HG03442 (cell line): ENCODE measurements around the gene FRMD4B.
"Not testable (repeated sequence)": the region's sequence is repeated elsewhere in the genome, so short reads cannot be mapped to it uniquely, and the experiment has no call there.

Experiments
- ATAC-seq: cut with Tn5 transposase; IDR thresholded peaks from one replicate; pipeline ENCODE4 v1.9.1; 2021; ENCODE audit warnings: mild to moderate bottlenecking, moderate library complexity; ENCODE audit not compliant: unreplicated experiment

The FRMD4B gene

DNA sequence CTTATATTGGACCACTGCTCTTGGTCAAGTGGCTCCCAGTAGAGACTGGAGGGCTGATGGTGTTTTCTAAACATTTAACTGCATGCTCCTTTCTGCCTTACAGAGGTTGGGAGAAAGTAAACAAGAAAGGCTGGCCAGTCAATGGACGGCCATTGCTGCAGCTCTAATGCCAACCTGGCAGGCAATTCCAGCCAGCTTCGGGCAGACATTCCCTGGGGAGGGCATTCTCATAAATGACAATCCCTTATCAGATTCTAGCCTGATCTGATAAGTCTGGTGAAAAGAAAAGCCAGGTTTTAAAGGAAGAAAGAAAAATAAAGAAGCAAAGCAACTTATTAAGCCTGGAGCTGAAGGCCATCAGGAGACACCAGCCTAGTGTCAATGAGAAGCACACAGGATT is 60.7 kb downstream of the FRMD4B start:
- no peak for ATAC-seq

DNA sequence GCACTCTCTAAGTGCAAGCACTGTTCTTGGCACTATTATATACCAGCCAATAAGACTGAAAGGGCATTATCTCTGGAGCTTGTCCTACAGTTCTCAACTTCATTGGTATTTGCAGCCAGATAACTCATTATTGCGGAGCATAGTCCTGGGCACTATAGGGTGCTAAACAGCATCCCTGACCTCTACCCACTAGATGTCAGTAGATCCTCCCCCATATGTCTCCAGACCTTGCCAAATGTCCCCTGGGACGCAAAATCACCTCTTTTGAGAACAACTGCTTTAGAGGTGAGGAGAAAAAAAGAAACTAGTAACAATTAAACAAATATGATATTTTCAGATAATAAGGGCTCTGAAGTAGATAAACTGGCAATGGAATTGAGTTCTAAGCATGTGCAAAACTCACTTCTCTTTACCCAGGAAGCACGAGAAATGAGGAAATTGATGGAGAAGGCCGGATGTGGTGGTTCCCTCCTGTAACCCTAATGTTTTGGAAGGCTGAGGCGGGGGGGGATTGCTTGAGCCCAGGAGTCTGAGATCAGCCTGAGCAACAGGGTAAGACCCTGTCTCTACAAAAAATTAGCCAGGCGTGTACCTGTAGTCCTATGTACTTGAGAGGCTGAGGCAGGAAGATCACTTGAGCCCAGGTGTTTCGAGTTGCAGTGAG is 61.4 kb downstream of the FRMD4B start:
- ATAC-seq, result peak; percentile 58

DNA sequence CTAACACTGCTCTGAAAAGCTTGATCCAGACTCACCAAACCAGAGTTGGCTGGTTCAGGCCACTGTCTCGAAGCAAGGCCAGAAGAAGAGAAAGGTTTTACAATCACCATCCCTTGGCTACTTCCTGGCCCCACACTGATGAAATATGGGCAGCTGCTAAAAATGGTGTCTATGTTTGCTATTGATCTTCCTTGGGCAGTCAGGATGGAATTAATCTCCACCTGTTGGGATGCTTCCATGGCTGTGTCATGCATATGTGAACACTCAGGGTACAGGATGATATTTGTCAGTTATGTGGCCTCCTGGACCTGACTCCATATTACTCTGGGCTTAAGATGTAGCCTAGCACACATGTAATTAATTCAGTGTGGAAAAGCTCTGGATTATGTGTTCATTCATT is 61.9 kb downstream of the FRMD4B start:
- ATAC-seq, result no peak

- ATAC-seq, result not testable (repeated sequence)
These were observed 63.4 kb downstream of the FRMD4B start for GRCh38 chr3:69322512-69322911.

DNA sequence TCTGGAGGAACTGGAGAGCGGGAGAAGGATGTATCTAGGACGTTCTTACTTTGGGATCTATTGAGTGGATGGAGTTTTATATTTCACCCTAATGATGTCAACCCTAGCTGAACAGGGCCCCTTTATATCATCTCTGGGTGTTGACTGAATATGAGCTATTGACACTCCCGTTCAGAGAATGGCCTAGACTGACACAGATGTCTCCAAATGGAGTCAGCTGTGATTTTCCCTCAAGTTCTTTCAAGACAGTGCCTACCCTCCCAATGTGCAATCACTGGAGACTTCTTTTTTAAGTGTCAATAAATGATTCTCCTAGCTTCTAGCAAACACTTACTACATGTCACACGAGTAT is 63.8 kb downstream of the FRMD4B start:
- ATAC-seq, result no peak

DNA sequence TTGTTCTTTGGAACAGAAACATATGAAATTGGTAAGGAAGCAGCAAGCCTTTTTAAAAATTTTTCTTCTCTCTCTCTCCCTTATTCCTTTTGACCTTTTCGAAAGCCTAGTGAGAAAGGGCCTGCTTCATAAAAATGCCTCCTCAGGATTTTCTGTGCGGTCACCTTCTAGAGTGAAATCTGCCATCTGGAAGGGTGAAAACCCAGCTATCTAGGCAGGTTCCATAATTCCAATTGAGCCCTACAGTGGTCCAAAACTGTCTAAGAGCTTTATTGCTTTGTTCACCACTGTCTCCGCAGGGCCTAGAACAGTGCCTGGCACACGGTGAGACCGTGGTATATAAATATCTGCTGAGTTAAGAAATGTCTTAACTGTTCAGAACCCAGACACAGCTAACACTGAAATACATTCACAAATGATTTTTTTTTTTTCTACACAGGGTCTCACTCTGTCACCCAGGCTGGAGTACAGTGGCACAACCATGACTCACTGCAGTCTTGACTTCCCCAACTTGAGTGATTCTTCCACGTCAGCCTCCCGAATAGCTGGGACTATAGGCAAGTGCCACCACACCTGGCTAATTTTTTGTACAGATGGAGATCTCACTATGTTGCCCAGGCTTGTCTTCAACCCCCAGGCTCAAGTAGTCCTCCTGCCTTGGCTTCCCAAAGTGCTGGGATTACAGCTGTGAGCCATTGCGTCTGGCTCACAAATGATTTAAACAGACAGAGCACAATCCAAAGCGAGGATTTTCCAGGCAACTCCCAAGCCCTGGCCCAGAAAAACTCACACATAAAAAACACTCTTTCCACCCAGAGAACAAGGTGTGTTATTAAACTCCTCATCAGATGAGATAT is 64.4 kb downstream of the FRMD4B start:
- no peak for ATAC-seq

- peak; percentile 55 for ATAC-seq
These were observed 65.0 kb downstream of the FRMD4B start for GRCh38 chr3:69320871-69321271.

DNA sequence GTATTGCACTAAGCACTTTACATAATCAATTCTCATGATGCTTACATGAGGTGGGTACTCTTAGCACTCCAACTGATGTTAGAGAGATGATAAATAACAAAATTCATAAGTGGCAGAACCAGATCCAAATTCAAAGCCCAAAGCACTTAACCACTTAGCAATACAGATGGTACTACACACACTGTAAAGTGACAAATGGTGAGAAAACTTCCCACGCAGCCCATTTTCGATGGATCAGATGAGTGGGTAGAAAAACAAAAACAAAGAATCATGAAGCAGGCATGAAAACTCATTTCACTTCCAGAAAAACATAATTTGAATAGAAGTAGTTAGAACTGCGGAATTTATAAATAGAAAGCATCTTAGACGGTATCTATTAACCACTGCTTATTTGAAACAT is 66.2 kb downstream of the FRMD4B start:
- ATAC-seq, result no peak

GRCh38 chr3:69318410-69318809 is 67.5 kb downstream of the FRMD4B start:
- no peak for ATAC-seq

DNA sequence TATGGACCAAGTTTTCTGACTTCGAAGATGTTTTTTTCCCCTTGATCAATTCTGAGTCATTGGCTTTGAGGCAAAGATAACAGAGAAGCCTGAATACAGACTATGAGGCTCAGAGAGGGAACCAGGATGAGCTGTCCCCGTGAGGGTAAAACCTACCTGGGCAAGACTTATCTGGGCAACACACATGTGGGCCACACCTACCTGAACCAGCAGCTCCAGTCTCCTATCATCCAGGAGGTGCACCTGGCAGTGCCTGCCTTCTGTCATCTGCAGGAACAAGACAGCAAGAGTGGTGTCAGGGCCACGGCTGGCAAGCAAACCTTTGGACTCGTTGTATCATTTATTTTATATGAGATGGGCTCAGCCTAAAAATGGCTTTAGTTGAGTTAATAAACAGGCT is 72.6 kb downstream of the FRMD4B start:
- ATAC-seq, result no peak

GRCh38 chr3:69309814-69310213 is 76.1 kb downstream of the FRMD4B start:
- ATAC-seq, result no peak

- peak; percentile 98 for ATAC-seq
These were observed 79.4 kb downstream of the FRMD4B start for GRCh38 chr3:69306239-69307185.

DNA sequence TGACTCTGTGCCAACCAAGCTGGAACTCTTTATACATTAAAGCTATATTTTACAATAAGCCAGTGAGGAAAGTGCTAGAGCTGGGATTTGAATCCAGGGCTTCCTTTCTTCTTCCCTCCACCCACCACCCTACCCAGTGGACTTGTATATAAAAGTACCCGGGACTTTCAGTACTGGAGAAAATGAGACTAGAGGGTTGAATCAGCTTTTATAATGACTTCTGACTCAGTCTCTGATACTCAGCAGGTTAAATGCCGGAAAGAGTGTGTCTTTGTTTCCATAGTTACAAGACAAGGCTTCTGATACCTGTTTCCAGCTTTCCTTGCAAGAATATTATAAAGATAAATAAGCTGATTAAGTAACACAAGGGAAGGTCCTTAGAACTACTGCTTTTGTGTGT is 80.9 kb downstream of the FRMD4B start:
- ATAC-seq, result no peak

- no peak for ATAC-seq
These were observed 81.5 kb downstream of the FRMD4B start for GRCh38 chr3:69304396-69304795.

DNA sequence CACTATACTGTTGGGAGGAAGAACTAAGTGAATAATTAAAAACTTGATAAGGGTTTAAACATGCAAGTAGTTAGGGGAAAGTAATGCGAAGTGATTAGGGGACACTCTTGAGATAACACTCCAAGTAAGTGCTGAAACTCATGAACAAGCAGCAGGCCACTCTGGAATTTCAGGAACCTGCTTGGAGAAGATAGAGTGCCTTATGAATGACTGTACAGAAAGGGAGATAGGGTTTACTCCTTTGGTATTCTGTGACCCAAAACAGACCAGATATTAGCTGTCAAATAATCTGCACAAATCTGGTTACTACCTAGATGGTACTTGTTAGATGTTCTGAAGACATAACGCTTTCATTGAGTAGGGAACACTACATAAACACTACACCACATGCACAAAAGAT is 85.6 kb downstream of the FRMD4B start:
- no peak for ATAC-seq

DNA sequence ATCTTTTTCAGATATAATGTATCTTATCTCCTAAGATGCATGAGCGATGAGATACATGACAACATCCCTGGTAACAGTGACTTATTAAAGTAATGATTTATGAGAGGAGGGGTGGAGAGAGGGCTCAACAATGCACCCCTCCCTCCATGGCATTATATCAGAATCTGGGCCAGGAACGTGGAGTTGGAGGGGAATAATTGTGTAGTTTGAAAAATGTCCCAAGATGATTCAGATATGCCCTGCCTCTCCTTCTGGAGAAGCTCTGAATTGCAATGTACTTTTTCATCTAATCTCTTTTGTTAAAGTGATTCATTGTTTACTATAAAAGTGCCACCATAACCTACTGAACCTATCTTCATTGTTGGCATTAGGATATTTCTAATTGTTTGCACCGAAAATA is 86.5 kb downstream of the FRMD4B start:
- no peak for ATAC-seq

- no peak for ATAC-seq
These were observed 88.4 kb downstream of the FRMD4B start for GRCh38 chr3:69297501-69297900.

GRCh38 chr3:69296995-69297394 is 88.9 kb downstream of the FRMD4B start:
- no peak for ATAC-seq

DNA sequence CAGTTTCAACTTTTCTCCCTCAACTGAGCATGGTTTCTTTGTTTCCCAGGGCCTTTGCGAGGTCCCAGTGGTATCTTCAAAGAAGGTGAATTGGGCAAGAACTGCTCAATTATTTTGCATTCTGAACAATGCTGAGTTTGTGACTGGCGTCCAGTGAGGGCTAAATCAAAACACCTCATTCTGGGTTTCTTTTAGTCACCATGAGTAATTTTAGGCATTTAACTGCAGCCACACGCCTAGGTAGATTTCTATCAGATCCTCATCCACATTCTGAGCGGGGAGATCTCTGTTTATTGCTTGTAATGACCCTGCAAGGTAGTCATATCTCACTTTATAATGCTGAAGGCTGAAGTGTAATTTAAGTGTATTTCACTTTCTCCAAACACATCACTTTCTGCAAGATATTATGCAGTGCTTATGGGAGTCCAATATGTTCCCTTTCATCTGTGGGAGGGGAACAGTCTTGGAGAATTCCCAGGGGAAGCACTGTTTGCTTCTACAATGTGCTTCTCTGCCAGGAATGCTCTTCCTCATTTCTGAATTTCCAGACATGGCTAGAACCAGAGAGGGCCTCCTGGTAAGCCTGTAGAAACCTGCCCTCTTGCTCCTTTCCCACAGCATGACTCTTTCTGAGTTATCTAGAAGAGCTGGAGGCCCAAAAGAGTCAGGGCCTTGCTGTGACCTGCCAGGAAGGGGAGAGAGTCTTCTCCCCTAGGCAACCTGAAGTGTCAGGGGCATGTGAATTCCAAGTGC is 91.7 kb downstream of the FRMD4B start:
- ATAC-seq, result peak; percentile 74

DNA sequence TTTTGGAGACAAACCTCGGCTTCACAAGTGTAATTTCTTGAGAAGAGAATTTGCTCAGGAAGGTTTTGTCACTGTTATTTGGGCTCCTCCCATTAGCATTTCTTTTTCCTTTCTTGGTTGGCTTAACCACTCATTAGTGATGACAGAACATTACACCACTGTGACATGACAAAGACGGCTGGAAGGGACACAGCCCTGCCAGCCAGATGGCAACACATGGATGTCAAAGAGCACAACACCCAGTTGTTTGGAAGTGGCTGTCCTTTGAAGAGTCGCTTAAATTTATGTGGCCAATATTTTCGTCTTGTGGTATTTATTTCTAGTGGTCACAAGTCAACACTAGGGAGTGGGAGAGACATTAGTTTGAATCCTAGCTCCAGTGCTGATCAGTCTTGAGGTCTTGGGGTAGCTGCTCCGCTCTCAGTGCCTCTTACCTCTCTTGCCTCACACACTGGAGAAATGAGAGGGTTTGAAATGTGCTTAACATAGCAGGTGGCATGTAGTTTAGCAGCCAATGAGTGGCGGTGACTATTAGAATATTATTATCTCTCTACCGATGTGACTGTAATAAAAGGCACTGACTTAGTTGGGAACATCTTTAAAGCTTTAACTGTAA is 92.8 kb downstream of the FRMD4B start:
- ATAC-seq, result no peak
